Spleen (tissue), 11 donors: Measurements from ENCODE around the gene LAMA5. TPM values are rescaled to one million over a fixed set of nuclear protein-coding genes. Genes with fewer than 3 reads are reported as not detected.

Experiments
- DNase-seq: peaks from one replicate; pipeline ENCODE4 v3.0.0-alpha.2; 2020
- H3K27ac ChIP-seq, 8 donors: fragments of 200-600 bp; sonication (generic) in 7 of 8; 1 replicate in 4 of 8; 2 replicates in 4 of 8; pipeline versions ENCODE4 v1.5.0 to v1.8.0; 2016 to 2021; ENCODE audit warnings: inconsistent platforms in 4 of 8, mild to moderate bottlenecking in 4 of 8, moderate library complexity in 1 of 8
- H3K27me3 ChIP-seq, 7 donors: fragments of 200-600 bp; sonication (generic) in 6 of 7; replicated peaks in 1 of 7; 1 replicate in 4 of 7; 2 replicates in 3 of 7; pipeline versions ENCODE4 v1.5.0 to v1.8.0; 2016 to 2021; ENCODE audit warnings: inconsistent platforms in 3 of 7, mild to moderate bottlenecking in 1 of 7
- H3K36me3 ChIP-seq, 6 donors: fragments of 200-600 bp; sonication (generic) in 5 of 6; 1 replicate in 4 of 6; 2 replicates in 2 of 6; pipeline versions ENCODE4 v1.5.0 to v1.8.0; 2016 to 2021; ENCODE audit warnings: inconsistent platforms in 2 of 6
- H3K4me1 ChIP-seq, 6 donors: fragments of 200-600 bp; sonication (generic) in 5 of 6; 1 replicate in 3 of 6; 2 replicates in 3 of 6; pipeline versions ENCODE4 v1.5.0 to v1.8.0; 2016 to 2021; ENCODE audit warnings: inconsistent platforms in 3 of 6
- H3K4me3 ChIP-seq, 8 donors: fragments of 200-600 bp; sonication (generic) in 7 of 8; 1 replicate in 4 of 8; 2 replicates in 4 of 8; pipeline versions ENCODE4 v1.5.0 to v1.8.0; 2016 to 2021; ENCODE audit warnings: inconsistent platforms in 4 of 8, mild to moderate bottlenecking in 4 of 8, moderate library complexity in 2 of 8
- H3K9me3 ChIP-seq, 8 donors: fragments of 200-600 bp; sonication (generic) in 7 of 8; 1 replicate in 4 of 8; 2 replicates in 4 of 8; pipeline versions ENCODE4 v1.5.0 to v1.8.0; 2016 to 2021; ENCODE audit warnings: inconsistent platforms in 4 of 8
- CTCF ChIP-seq, 11 experiments: fragments of 200-600 bp in 7 of 11; fragments of 450-650 bp in 4 of 11; sonication (generic) in 4 of 11; IDR thresholded peaks in 8 of 11; conservative IDR thresholded peaks in 3 of 11; 1 replicate in 7 of 11; 2 replicates in 4 of 11; pipeline versions ENCODE4 v1.4.0 to v1.8.0; 2016 to 2021; ENCODE audit warnings: antibody characterized with exemption in 11 of 11, inconsistent platforms in 4 of 11, mild to moderate bottlenecking in 1 of 11
- POLR2A ChIP-seq, 3 donors: fragments of 450-650 bp; IDR thresholded peaks; one replicate each; pipeline ENCODE4 v1.5.1; 2017; ENCODE audit warnings: antibody characterized with exemption in 3 of 3, mild to moderate bottlenecking in 1 of 3
- POLR2AphosphoS5 ChIP-seq, 3 donors: sonication (generic); formaldehyde crosslinking; IDR thresholded peaks; one replicate each; pipeline ENCODE4 v1.5.1; 2017; ENCODE audit warnings: antibody characterized with exemption in 3 of 3
- WGBS, 5 donors: extraction: QIAGEN DNeasy Blood & Tissue Kit in 3 of 5; methylation state at CpG; one replicate each; pipeline versions ENCODE4 v1.1.5 to v1.1.7; 2013 to 2018; 5-methylcytosine and 5-hydroxymethylcytosine counted together
- intact Hi-C: fragments of 100-400 bp; cut with DNase I; formaldehyde crosslinking; loops from one replicate; pipeline ENCODE4 v1.15.0; 2023; ENCODE audit warnings: low total_unique reads
- polyA plus RNA-seq, 3 donors: library from polyadenylated mRNA; stranded (reverse); fragments of 200-250 nt; gene quantifications; one replicate each; pipeline ENCODE4 v1.2.1, GENCODE V29; 2013
- total RNA-seq, 7 donors: library from RNA; depleted of rRNA in 3 of 7; stranded (reverse); fragments of >200 nt in 3 of 7; fragmentation: NEBNext Ultra II Directional in 4 of 7; extraction: Animal tissue kit (Norgen Biotek cat#: 25700) in 4 of 7; gene quantifications; one replicate each; pipeline versions ENCODE4 v1.1.0 to v1.2.1, GENCODE V29; 2016 to 2021
- donor health status: healthy with polysubstance abuse.
- donor health status: DM: no; HTN: no; CAD: no; lungs with moderate emphysema.
- donor health status: DM: no; HTN: no; CAD: no.
- donor health status: Bipolar disorder and iron deficiency.
- donor health status: healthy.
- donor health status: DM: no; HTN: no; CAD: no.
- donor health status: DM: yes; HTN: yes; CAD: no.

The LAMA5 gene
- total and polyA plus RNA-seq, 10 donors = 46.5 to 266 (median 115) TPM

GRCh38 chr20:62344782-62345181 is 22.3 kb downstream of the LAMA5 start:
- Histone ChIP-seq H3K27ac (no peak overlapping the region), H3K4me1 (peaks cover 0 to 10% (median 5%) of the 10 kb centered on the region in 6 donors), H3K4me3 (no peak overlapping the region), H3K36me3 (peaks cover 0 to 82% (median 3%) of the 10 kb centered on the region in 6 donors), H3K9me3 (peaks cover 0 to 13% (median 6%) of the 10 kb centered on the region in 8 donors), H3K27me3 (no peaks in the 10 kb centered on the region)
- DNase-seq = no peak
- TF ChIP-seq POLR2AphosphoS5 (IDR thresholded peaks at IDR 0.05) = no peak
- no peak for TF ChIP-seq POLR2A (IDR thresholded peaks at IDR 0.05)
- TF ChIP-seq CTCF (IDR thresholded peaks at IDR 0.05 in 8 of 11, conservative IDR thresholded peaks at IDR 0.05 in 3 of 11) = no peak
- 84 to 90% (median 84%) methylated on average over 10 of the region's 10 CpGs for WGBS, 5 donors
- intact Hi-C loops = no loop called here

- peaks cover 0 to 13% (median 6%) of the 10 kb centered on the region in 8 donors for H3K9me3 ChIP-seq
- WGBS, 5 donors = 89 to 98% (median 92%) methylated on average over 5 of the region's 5 CpGs
- H3K4me1 ChIP-seq = peaks cover 0 to 17% (median 10%) of the 10 kb centered on the region in 6 donors
- peaks cover 0 to 79% (median 3%) of the 10 kb centered on the region in 6 donors for H3K36me3 ChIP-seq
- no peak for DNase-seq
- no peak overlapping the region for H3K4me3 ChIP-seq
- intact Hi-C loops = no loop called here
- TF ChIP-seq POLR2AphosphoS5 (IDR thresholded peaks at IDR 0.05) (no peak), CTCF (IDR thresholded peaks at IDR 0.05 in 8 of 11, conservative IDR thresholded peaks at IDR 0.05 in 3 of 11) (no peak), POLR2A (IDR thresholded peaks at IDR 0.05) (no peak)
- H3K27ac ChIP-seq = no peak overlapping the region
- no peaks in the 10 kb centered on the region for H3K27me3 ChIP-seq
These were observed 23.0 kb downstream of the LAMA5 start for GRCh38 chr20:62344092-62344491.

GRCh38 chr20:62342910-62343309 is 24.2 kb downstream of the LAMA5 start:
- H3K36me3 ChIP-seq = peaks cover 0 to 79% (median 3%) of the 10 kb centered on the region in 6 donors
- no peak overlapping the region for H3K4me3 ChIP-seq
- H3K27me3 ChIP-seq = no peaks in the 10 kb centered on the region
- no peak overlapping the region for H3K27ac ChIP-seq
- H3K9me3 ChIP-seq = peaks cover 0 to 5% (median 0%) of the 10 kb centered on the region in 8 donors
- intact Hi-C loops = no loop called here
- no peak for TF ChIP-seq POLR2AphosphoS5 (IDR thresholded peaks at IDR 0.05)
- TF ChIP-seq CTCF (IDR thresholded peaks at IDR 0.05 in 8 of 11, conservative IDR thresholded peaks at IDR 0.05 in 3 of 11) = no peak
- no peak for TF ChIP-seq POLR2A (IDR thresholded peaks at IDR 0.05)
- H3K4me1 ChIP-seq = peaks cover 1 to 29% (median 21%) of the 10 kb centered on the region in 6 donors
- WGBS, 5 donors = 81 to 92% (median 89%) methylated on average over 10 of the region's 10 CpGs
- no peak for DNase-seq

GRCh38 chr20:62339647-62340062 is 27.5 kb downstream of the LAMA5 start:
- Histone ChIP-seq H3K4me1 (peaks cover 6 to 53% (median 39%) of the 10 kb centered on the region in 6 donors), H3K27ac (peak overlapping the region in 7 of 8 donors; percentile 65 to 82 (median 79)), H3K27me3 (no peaks in the 10 kb centered on the region), H3K9me3 (peaks cover 0 to 5% (median 0%) of the 10 kb centered on the region in 8 donors), H3K36me3 (peaks cover 0 to 73% (median 5%) of the 10 kb centered on the region in 6 donors), H3K4me3 (peak overlapping the region in 2 of 8 donors; percentile 14 to 29)
- 31 to 45% (median 41%) methylated on average over 13 to 14 of the region's 14 CpGs for WGBS, 5 donors
- no peak for TF ChIP-seq CTCF (IDR thresholded peaks at IDR 0.05 in 8 of 11, conservative IDR thresholded peaks at IDR 0.05 in 3 of 11)
- TF ChIP-seq POLR2AphosphoS5 (IDR thresholded peaks at IDR 0.05) = peak in 2 of 3 donors; percentile 67 to 70
- no peak for DNase-seq
- intact Hi-C loops = no loop called here
